Right lobe of liver (tissue), 4 donors: ENCODE measurements around the gene TTC17.

ENCODE experiments used
- CTCF ChIP-seq, 4 donors: fragments of 200-600 bp in 3 of 4; fragments of 450-650 bp in 1 of 4; IDR thresholded peaks; one replicate each; pipeline versions ENCODE4 v1.5.1 to v1.8.0; 2016 to 2022; ENCODE audit warnings: antibody characterized with exemption in 4 of 4, mild to moderate bottlenecking in 2 of 4
- POLR2A ChIP-seq: fragments of 450-650 bp; IDR thresholded peaks from one replicate; pipeline ENCODE4 v1.6.1; 2017; ENCODE audit warnings: antibody characterized with exemption, mild to moderate bottlenecking
- donor health status: DM: no; HTN: no; CAD: no.
- donor health status: DM: no; HTN: no; CAD: no.
- donor health status: DM: no; HTN: yes; CAD: no.

DNA sequence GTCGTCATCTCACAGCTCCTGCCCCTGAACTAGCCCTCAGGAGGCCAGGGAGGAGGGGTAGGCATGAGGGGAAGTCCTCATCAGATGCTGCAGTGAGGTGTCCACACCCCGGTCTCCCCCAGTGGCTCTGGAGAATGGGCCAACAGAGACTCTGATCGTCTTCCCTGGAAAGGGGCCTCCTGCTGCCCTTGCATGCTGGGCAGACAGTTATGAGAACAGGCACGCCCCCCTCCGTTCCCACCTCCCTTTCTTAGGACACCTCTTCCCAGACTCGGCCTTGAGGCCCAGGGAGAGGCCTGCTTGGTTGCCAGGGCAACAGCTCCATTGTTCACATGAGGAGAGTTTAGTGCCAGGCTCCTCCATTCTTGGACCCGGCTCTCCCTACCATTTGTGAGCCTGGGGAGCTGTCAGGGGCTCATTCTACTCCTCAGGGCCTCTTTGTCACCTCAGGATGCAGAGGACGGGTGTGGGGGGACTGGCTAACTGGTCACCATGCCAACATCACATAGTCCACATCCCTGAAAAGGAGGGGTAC is 157.7 kb downstream of the TTC17 start:
- TF ChIP-seq CTCF (IDR thresholded peaks at IDR 0.05) = no peak
- no peak for TF ChIP-seq POLR2A
